ENCODE results near the gene GATB.

GATB gene

DNA sequence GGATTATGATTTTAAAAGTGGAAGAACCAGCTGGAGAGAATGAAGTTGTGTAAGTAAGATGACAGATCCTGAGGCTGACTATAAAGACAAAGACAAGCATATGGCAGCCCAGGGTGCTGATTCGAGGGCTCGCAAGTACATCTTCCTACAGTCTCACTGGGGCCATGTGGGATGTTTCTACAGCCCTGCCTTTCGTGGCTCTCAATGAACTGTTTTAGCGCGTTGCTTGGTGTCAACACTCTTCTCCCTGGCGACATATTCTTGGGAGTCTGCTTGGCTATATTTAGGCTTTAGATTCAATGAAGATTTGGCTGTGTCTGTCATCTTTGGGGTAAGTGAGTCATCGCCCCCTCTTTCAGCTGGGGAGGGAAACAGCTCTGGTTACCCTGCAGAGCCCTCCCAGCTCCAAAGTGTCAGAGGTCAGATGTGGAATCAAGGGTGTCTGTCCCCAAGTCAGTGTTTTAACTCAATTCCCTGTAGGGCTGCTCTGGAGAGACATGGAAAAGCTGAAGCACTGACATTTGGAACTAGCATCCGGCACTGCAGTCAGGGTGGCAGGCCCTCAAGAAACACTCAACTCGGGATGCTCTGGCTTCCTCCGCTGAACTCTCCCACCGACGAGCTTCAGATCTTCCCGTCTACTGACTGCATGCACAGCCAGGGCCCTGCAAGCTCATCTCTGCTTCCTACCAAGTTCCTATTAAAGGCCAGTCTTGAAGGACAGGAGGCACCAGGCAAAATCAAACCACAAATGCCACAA is 65.7 kb downstream of the GATB start:
- DNase-seq (ENCODE audit: low spot score), result no peak

DNA sequence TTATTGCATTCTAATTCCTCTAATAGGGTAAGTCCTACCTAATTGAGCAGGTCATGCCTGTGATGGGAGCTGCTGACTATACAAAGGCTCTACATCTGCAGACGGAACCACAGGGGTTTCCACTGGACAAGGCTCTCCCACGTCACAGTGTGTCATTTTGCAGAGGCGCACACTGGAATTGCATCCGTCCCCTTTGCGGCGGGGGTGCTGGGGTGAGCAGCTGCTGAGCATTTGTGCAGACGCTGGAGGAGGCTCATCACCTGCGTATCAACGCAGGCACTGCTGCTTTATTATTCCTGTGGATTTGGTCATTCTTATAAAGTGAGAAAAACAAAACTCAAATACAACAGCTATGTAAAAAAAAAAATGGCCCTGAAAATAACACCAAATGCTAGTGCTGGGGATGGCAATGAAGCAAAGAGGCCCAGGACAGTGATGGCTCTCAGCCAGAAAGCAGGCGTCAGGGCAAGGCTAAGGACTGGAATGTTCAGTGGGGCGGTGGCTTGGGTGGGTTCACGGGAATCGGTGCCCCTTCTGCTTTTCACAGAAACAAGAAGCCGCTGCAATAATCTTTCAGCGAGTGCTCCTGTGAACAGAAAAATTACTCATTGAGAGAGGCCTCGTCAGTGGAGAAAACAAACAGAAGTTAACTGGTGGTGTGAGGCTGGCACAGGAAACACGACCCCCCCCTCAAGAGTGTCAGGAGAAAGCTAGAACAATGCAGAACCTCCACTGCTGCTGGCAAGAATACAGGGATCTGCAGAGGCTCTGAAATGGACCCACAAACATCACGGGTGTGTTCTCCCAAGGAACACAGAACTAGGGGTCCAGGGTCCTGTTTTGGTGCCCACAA is 67.8 kb downstream of the GATB start:
- no peak for DNase-seq (ENCODE audit: low spot score)

DNA sequence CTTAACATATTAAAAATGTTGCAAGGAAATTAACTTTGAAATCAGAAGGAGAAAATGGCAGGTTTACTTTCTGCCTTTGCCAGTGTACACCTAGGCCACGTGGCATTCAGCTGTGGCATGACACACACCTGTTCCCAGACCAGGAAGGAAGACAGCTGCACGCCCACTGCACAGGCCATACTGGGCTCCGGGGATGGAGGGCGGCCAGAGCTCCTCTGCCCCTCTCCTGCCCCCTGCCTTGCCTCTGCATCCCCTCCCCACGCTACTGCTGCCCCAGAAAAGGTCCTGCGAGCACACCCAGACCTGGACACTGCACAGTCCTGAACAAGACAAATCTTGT is 68.4 kb downstream of the GATB start:
- DNase-seq (ENCODE audit: low spot score), result no peak

DNA sequence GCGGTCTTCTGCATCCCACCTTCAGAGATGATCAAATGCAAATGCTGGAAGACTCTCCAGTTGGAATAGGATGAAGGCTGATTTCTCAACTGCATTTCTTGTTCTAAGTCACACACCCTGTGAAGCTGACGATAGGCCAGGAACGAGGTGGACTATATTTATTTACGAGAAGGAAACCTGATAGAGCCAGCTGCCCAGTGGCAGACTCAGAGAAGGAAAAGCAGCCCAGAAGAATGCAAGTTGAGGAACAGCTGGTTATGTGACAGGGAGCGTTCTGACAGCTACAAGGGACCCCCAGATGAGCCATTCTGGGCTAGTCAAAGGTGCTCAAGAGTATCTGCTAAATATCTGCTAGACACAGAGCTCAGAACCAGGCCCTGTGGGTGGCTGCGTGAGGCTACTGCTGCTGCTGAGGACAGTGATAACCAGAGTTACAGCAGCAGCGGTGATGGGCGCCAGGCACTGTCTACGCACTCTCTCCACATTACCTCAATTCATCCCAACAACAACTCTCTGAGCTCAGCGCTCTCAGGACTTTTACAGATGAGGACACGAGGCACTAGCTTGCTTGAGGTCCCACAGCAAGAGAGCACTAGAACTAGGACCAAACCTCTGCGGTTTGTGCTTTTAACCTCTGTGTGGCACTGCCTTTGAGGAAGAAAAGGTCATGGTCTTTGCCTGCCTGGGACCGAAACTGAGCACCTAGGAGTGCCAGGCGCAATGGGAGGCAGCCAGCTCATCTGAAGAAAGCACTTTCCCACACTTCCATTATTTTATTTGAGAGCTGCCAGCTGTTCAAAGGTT is 69.0 kb downstream of the GATB start:
- no peak for DNase-seq (ENCODE audit: low spot score)

DNA sequence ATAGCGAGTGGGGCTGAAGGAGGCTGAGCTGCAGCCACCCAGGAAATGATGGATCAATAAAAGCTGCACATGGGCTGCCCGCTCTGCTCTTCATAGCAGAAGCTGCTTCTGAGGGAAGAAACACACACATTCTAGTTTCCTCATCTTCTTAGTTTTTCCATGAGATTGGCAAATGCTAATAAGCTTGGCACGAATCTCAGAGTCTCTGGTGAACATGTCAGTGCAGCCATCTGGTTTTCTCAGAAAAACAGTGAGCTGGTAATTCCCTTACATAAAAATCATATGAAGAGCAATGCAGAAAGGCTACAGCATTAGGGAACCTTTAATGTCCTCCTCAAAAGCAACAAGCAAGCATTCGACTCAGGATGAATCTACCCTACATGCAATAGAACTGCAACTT is 69.9 kb downstream of the GATB start:
- no peak for DNase-seq (ENCODE audit: low spot score)

DNA sequence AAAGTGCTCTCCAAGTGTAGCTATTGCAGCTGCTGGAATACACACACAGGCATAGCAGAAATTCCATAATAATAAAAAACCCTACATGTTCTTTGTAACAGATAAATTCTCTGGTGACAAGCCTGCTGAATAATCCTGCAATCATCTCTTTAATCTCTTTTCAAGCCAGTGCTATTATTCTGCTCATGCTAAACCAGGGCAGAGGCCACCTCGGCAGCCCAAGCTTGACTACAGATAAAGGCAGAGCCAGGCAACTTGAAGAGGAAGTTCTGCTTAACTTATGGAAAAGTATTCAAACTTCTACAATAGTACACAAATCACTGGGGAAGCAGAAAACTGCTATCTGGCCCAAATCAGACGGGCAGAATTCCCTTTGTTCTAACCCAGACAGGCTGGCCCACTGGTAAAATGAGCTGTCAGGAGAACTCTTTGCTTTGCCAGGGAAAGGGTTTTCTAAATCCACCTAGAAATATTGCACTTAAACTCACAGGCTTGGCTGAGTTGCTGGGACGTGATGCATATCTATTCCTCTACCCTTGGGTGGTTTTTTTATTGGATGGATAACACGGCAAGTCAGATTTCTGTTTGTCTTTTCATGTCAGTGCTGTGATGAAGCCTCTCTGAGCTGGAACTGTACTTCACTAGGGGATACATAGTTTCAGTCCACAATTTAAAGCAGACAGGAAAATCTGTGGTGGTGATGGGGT is 70.5 kb downstream of the GATB start:
- no peak for DNase-seq (ENCODE audit: low spot score)

DNA sequence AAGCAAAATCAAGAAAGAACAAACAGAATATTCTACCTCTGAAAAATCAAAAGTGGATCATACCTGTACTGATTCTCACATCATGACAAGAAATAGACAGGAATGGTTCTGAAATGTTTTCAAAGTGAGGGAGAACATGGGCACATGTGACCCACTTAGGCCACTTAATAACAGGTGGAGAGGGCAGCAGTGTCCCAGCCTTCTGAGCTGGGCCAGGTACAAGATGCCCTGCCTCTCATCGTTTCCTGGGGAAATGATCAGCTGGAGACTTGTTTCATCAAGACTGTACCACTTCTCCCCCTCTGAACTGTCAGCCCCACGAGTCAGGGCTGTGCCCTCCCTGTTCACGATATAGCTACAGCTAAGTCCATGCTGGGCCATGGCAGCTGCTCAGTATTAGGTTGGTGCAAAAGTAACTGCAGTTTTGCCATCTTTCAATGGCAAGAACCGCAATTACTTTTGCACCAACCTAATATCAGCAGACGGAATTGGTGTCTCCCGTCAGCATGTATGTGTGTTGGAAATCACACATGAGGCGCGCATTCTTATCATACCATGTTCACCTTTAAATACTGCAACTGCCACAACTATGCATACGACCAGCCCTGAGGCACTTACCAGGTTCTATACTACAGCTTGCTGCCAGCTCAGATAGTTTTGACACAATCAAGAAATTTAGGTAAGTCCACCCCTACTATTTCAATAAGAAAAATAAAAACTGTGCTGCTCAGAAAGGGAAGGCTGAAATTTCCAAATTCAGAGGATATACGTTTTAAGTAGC is 71.4 kb downstream of the GATB start:
- no peak for DNase-seq (ENCODE audit: low spot score)

DNA sequence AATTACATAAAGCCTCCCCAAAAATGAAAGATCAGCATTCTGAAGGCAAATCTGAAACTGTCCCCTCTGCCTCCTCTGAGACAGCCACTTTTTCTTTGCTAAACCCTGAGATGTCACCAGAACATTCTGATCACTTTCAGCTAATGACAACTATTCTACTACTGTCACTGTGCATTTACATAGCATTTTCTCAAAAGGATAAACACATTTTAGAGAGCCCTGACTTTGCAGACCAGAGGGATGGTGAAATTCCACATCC is 72.1 kb downstream of the GATB start:
- no peak for DNase-seq (ENCODE audit: low spot score)

DNA sequence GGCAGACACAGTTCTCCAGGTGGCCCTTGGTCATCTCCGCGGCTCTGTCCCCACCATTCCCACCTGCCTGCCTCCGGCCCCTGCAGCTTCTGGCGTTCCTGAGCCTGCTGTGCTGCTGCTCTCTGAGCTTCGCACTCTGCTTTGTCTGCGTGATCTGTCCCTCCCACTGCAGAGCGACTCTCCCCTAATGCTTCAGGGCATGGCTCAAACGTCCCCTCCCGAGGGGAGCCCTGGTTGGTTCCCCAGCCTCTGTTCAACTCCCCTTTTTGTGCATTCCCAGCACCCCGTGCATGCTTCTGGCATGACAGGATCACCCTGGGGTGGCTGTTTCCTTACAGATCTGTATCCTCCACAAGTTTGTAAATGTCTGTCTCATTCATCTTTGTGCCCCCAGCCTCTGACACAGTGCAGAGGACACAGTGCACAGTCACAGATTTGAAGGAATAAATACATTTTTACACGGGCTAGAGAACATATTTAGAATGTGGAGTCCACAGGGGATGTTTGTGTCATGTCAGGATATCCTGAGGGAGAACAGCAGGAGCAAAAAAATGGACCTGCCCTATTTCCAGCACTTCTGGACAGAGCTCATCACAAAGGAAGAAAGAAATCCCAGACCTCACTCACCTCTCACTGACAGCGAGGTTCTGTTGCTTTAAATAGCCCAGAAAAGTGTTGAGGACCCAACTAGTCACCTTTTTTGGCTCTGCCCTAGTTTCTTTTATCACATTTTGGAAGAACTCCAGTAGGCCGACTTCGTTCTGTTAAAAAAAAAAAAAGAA is 72.6 kb downstream of the GATB start:
- no peak for DNase-seq (ENCODE audit: low spot score)

DNA sequence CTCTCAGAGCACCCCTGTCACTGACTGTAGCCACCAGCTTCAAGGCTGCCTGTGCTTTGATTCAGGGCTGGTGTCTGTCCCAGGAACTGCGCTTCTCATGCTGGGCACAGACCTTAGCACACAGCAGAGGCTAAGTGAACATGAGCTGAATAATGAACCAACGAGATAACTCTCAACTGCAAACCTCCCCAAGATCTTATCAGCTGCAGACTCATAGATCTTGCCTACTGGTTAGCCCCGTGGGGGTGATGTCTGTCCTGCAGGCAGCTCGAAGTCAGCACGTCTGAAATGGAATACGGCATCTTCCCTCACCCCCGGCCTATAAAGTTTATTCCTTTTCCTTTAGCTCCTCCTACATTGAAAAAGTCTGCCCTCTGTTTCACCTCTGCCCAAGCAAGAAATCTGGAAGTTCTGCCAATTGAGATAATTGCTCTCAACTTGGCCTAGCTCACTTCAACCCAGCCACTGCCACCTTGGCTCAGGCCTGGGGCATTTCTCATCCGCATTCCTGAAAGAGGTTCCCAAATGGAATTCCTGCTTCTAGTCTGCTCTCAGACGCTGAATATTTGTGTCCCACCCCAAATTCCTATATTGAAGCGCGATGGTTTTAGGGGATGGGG is 73.7 kb downstream of the GATB start:
- DNase-seq (ENCODE audit: low spot score), result no peak

DNA sequence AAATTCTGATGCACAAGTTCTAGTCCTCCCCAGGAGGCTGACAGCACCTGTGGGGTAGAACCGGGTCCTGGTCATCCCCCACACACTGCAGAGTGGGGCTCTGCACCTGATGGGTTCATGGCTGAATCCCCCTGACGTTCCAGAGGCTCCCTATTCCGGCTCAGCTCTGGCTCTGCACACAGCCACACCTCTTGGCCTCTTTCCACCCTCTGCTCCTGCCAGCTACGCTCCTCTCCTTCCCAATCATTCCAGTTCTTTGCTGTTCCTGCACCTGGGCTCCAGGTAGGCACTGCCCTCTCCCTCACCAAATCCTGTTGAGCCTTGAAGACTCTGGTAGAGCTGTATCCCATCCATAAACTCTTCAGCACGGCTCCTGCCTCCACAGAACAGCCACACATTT is 75.5 kb downstream of the GATB start:
- no peak for DNase-seq (ENCODE audit: low spot score)

DNA sequence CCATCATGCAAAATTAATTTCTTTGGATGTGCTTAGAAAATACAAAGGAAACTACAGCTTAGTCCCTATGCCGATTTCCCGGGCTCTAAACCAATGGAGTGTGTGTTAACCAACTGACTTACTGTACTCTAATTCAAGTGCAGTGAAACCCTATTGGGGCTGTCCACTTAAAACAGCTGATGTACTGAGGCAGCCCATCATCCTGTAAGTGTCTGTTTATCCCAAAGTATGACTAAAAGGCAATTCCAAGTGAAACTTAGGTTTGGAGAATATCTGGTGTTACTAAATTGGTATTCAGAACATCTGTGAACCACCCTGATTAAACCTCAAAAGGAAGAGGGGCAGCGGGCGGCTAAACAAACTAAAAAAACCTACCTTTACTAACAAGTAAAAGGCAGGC is 79.7 kb downstream of the GATB start:
- no peak for DNase-seq (ENCODE audit: low spot score)

DNA sequence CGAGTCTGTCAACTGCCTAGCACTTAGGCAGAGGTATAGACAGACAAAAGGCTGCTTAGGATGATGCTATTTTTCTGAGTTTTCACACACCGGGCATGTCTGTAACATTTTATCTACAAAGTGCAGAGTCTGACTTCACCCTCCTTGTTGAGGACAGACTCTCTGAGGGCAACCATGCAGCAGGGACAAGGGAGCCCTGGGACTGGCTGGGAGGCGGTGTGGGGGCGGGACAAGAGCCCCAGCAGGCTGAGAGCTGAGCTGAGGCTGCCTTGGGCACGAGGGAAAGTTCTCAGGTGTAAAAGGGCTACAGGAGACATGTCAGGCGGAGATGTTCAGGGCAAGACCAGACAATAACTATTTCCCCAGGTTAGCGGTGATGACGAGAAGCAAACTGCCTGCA is 81.6 kb downstream of the GATB start:
- DNase-seq (ENCODE audit: low spot score), result no peak

DNA sequence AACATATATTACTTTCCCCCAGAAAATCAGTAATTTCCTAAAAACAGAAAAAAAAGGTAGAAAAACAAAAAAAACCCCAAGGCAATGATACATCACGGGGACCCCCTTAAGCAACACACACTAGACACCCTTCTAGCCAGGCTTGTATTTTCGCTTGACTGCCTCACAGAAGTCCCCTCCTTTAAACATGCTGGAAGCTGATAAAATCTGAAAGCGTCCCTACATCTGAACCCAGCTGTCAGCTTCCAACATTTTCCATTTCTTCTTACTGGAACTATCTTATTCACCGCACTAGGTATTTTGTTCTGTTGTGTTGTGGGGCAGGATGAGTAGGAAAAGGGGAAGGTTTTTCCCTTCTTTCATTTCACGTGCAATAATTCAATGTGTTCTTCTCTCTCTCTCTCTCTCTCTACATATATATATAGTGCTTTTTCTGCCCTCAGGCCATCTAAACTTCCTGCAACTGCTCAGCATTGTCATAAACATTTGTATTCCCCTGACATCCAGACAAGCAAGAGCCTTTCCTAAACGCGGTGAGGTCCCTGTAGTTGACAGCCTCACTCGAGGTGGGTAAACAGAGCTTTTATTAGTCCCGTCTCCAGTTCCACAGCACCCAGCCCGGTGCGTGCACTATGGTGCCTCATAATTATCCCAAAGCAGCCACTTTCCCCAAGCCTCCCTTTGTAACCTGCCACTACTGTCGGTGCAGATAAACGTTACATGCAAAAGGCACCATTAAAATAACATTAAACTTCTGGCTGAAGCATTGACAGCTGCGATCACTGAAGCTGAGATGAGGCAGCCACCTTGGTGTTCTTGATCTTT is 82.5 kb downstream of the GATB start:
- no peak for DNase-seq (ENCODE audit: low spot score)

DNA sequence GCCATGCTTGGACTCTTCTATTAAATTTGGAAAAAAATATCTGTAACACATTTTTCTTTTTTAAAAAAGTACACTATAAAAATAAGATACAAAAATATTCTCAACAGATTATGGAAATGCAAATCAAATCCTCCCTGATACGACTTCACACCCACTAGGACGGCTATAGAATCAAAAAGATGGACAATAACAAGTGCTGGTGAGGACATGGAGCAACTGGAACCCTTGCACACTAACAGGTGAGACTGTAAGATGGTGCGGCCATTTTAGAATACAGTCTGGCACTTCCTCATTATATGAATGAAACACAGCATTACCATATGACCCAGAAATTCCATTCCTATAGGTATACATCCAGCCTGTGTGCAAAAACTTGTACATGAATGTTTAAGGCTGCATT is 83.6 kb downstream of the GATB start:
- DNase-seq (ENCODE audit: low spot score), result no peak

DNA sequence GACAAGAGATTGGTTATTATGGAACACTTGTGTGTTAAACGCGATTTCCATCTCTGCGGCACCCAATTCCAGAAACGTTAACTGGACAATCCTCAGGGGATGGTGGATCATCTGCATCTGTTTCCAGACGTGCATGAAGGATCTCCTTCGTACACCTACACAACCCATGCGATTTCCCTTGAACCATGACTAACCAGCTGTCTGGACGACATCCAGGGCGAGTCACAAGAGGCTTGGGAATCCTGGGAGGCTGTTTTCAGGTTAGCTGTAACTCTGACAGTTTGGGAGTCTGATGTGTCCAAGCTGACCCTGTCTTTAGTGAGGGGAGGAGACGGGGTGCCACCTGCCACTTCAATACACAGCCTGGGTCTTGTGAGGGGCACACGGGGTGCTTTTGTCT is 84.5 kb downstream of the GATB start:
- DNase-seq (ENCODE audit: low spot score), result peak; percentile 69

DNA sequence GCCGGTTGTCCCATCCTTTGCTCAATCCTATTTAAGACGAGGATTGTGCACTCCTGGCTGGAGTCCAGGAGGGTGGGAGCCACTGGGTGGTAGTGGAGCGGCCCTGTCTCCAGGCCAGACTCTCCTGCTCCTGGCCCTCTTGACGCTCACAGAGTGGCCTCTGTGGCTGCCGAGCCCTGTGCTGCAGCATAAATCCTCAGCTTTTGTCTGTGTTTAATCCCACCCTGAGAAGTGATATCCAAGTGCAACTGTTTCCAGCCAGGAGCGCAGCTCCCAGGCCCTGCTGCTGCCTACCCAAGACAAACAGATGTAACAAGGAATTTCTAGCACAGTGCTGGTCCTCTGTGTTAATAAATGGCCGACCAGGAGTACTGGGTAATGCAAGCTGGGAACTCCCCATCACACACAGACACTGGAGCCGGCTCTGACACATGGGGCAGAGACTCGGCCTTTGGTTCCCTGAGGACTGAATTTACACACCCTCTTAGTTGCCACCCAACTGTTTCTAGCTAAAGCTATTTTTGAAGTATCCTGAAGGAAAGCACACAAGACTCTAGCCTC is 85.3 kb downstream of the GATB start:
- no peak for DNase-seq (ENCODE audit: low spot score)

DNA sequence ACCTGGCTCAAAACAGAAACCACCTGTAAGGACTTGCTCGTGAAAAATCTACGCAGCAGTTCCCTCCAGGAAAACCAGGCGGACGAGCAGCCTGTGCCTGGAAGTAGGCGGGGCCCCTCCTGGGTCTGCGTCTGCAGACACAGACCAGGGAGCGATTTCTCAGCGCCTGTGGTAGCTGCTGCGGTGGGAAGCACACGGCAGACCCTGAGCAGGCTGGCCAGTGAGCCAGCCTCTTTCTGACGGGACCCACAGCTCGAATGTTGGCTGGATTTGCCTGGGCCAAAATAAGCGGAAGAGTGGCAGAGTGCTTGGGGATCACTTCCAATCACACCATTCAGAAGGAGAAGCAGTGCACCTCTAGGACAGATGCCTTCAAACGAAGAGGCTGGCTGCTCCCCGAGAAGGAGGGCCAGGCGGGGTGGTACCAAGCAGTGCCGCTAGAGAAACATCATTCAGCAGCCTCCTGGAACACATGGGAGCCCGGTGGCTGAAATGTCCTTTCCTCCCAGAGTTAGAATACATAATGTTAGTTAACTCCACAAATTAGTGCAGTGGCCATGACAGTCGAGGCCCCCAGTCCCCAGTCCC is 85.9 kb downstream of the GATB start:
- DNase-seq (ENCODE audit: low spot score), result no peak
